Measurements from ENCODE around the gene ZNF213.
A peak's percentile ranks its signal among the peaks of the same experiment; 100 is the strongest.

- TF ChIP-seq CTCF (IDR thresholded peaks at IDR 0.05; ENCODE audit: low read length) = peak; percentile 21; the same call in 1 of the 2 replicates
- TF ChIP-seq EZH2phosphoT487 (IDR thresholded peaks at IDR 0.05; ENCODE audit: low read length) = no peak
- TF ChIP-seq EZH2 (optimal IDR thresholded peaks at IDR 0.05; ENCODE audit: low read depth, low read length) = no peak
These were observed 47.3 kb upstream of the ZNF213 start for GRCh38 chr16:3087243-3088235.
